Measurements from ENCODE around the gene MLPH. TPM values are rescaled to one million over a fixed set of nuclear protein-coding genes. Genes with fewer than 3 reads are reported as not detected.

The MLPH gene
- total RNA-seq, 6 experiments from 2014 or later: 20.8 to 52.8 (median 35.1) TPM

- Histone ChIP-seq H3K4me3 (no peak overlapping the region), H3K4me1 (peaks cover 0 to 14% (median 6%) of the 10 kb centered on the region in 4 donors), H3K27me3 (no peaks in the 10 kb centered on the region), H3K36me3 (peaks cover 0 to 25% (median 10%) of the 10 kb centered on the region in 4 donors), H3K9me3 (no peaks in the 10 kb centered on the region), H3K27ac (no peak overlapping the region)
- WGBS (ENCODE audit: insufficient coverage, low coverage, low lambda C conversion rate, missing lambda C conversion rate): 78% methylated on average over 11 of the region's 11 CpGs
- no peak for DNase-seq
- TF ChIP-seq CTCF (IDR thresholded peaks at IDR 0.05): no peak
- no peak for TF ChIP-seq POLR2A (IDR thresholded peaks at IDR 0.05)
- intact Hi-C loops (cut with DNase I): no loop called here
- no peak for ATAC-seq
Observed at GRCh38 chr2:237527233-237527632, 40.2 kb downstream of the MLPH start.

- TF ChIP-seq CTCF (IDR thresholded peaks at IDR 0.05) (no peak), POLR2A (IDR thresholded peaks at IDR 0.05) (no peak)
- Histone ChIP-seq H3K27ac (no peak overlapping the region), H3K36me3 (peaks cover 0 to 25% (median 10%) of the 10 kb centered on the region in 4 donors), H3K4me3 (no peak overlapping the region), H3K4me1 (peaks cover 0 to 14% (median 6%) of the 10 kb centered on the region in 4 donors), H3K27me3 (no peaks in the 10 kb centered on the region), H3K9me3 (no peaks in the 10 kb centered on the region)
- WGBS (ENCODE audit: insufficient coverage, low coverage, low lambda C conversion rate, missing lambda C conversion rate): 85% methylated on average over 5 of the region's 5 CpGs
- DNase-seq (no peak), ATAC-seq (no peak)
- intact Hi-C loops (cut with DNase I): no loop called here
Observed at GRCh38 chr2:237527766-237528165, 40.7 kb downstream of the MLPH start.

DNA sequence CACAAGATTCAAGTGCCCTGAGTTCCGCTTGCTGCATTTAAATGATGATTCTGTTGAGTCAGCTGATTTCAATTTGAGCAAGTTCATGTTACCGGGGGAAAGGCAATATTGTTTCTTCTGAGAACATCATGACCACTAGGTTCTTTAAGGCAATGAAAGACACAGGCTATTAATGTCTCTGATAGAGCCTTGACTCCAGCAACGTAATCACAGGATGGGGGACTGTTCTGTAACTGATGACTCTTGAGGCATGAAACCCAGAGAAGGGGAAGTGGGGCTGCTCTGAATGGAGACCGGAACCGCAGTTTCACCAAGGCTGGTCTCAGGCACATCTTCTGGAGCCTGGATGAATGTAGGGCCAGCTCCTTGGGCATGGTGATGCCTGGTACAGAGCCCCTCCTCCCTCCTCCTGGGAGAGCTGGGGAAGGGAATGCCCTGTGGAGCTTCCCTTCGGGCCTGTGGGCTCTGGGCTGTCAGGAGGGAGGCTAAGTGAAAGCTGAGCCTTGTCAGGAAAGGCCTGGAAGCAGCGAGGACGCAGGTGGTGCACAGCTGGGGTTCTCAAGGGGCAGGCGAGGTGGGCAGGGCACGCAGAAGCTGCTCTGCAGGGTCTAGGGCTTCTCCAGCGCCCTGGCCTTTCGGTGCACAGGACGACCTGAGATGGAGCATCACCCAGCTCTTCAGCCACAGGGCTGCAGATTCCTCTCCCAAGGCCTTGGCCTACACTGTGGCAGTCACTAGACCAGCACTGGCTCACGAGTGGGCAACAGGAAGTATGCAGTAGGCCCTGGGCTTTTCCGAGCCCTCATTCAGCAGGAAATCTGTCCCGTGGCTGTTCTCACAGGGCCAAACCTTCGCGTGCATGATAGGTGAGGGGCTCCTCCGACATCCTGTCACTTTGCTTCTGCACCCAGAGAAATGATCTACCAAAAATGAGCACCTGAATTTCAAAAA, 42.7 kb downstream of the MLPH start:
- Histone ChIP-seq H3K27ac (no peak overlapping the region), H3K4me3 (no peak overlapping the region), H3K36me3 (peaks cover 0 to 25% (median 10%) of the 10 kb centered on the region in 4 donors), H3K27me3 (no peaks in the 10 kb centered on the region), H3K9me3 (no peaks in the 10 kb centered on the region), H3K4me1 (peaks cover 0 to 5% (median 2%) of the 10 kb centered on the region in 4 donors)
- DNase-seq: no peak
- ATAC-seq: no peak
- intact Hi-C loops (cut with DNase I): no loop called here
- TF ChIP-seq POLR2A (IDR thresholded peaks at IDR 0.05) (no peak), CTCF (IDR thresholded peaks at IDR 0.05) (no peak)
- WGBS (ENCODE audit: insufficient coverage, low coverage, low lambda C conversion rate, missing lambda C conversion rate): 65% methylated on average over 3 of the region's 19 CpGs

GRCh38 chr2:237530472-237531433, 43.7 kb downstream of the MLPH start:
- ATAC-seq (peak in 1 of 4 donors; percentile 17), DNase-seq (no peak)
- Histone ChIP-seq H3K4me1 (no peaks in the 10 kb centered on the region), H3K36me3 (peaks cover 0 to 25% (median 8%) of the 10 kb centered on the region in 4 donors), H3K27me3 (no peaks in the 10 kb centered on the region), H3K9me3 (no peaks in the 10 kb centered on the region), H3K27ac (no peak overlapping the region), H3K4me3 (no peak overlapping the region)
- 100% methylated on average over 5 of the region's 12 CpGs for WGBS (ENCODE audit: insufficient coverage, low coverage, low lambda C conversion rate, missing lambda C conversion rate)
- intact Hi-C loops (cut with DNase I): no loop called here
- no peak for TF ChIP-seq POLR2A (IDR thresholded peaks at IDR 0.05)
- TF ChIP-seq CTCF (IDR thresholded peaks at IDR 0.05): no peak
